Liver (tissue), 3 donors: ENCODE measurements around the gene DMWD.

Experiments used
- ATF3 ChIP-seq: IDR thresholded peaks from 2 replicates; pipeline ENCODE4 v1.6.1; 2016; ENCODE audit warnings: antibody characterized with exemption
- CTCF ChIP-seq: fragments of 150-350 bp; IDR thresholded peaks from 2 replicates; pipeline ENCODE4 v1.5.1; 2017; ENCODE audit warnings: improper control_type of control experiment, low read depth, low read length; ENCODE audit not compliant: missing input control
- EGR1 ChIP-seq, 2 donors: IDR thresholded peaks; 2 replicates each; pipeline ENCODE4 v1.6.1; 2016 to 2018; ENCODE audit warnings: antibody characterized with exemption in 2 of 2, low read depth in 2 of 2
- FOXA1 ChIP-seq: IDR thresholded peaks from 2 replicates; pipeline ENCODE4 v1.6.1; 2016; ENCODE audit warnings: antibody characterized with exemption
- GABPA ChIP-seq, 2 donors: IDR thresholded peaks in 1 of 2; conservative IDR thresholded peaks in 1 of 2; 2 replicates each; pipeline ENCODE4 v1.6.1; 2016; ENCODE audit warnings: antibody characterized with exemption in 2 of 2, mild to moderate bottlenecking in 1 of 2, moderate library complexity in 1 of 2
- JUND ChIP-seq, 2 donors: IDR thresholded peaks; 2 replicates each; pipeline ENCODE4 v1.6.1; 2016; ENCODE audit warnings: antibody characterized with exemption in 2 of 2
- MAX ChIP-seq: IDR thresholded peaks from 2 replicates; pipeline ENCODE4 v1.6.1; 2016; ENCODE audit warnings: antibody characterized with exemption
- REST ChIP-seq: IDR thresholded peaks from 2 replicates; pipeline ENCODE4 v1.6.1; 2016; ENCODE audit warnings: antibody characterized with exemption, mild to moderate bottlenecking
- RXRA ChIP-seq, 2 donors: IDR thresholded peaks; 2 replicates each; pipeline ENCODE4 v1.6.1; 2017 to 2018; ENCODE audit warnings: antibody characterized with exemption in 2 of 2, mild to moderate bottlenecking in 1 of 2
- SP1 ChIP-seq: IDR thresholded peaks from 2 replicates; pipeline ENCODE4 v1.6.1; 2018; ENCODE audit warnings: antibody characterized with exemption, mild to moderate bottlenecking
- TAF1 ChIP-seq: conservative IDR thresholded peaks from 2 replicates; pipeline ENCODE4 v1.6.1; 2016; ENCODE audit warnings: antibody characterized with exemption, mild to moderate bottlenecking
- YY1 ChIP-seq: IDR thresholded peaks from 2 replicates; pipeline ENCODE4 v1.6.1; 2016; ENCODE audit warnings: antibody characterized with exemption, mild to moderate bottlenecking
- ZBTB33 ChIP-seq: IDR thresholded peaks from 2 replicates; pipeline ENCODE4 v1.6.1; 2016; ENCODE audit warnings: antibody characterized with exemption
- donor health status: healthy.
- donor health status: healthy.

- TF ChIP-seq CTCF (no peak), REST (no peak), GABPA (IDR thresholded peaks at IDR 0.05 in 1 of 2, conservative IDR thresholded peaks at IDR 0.05 in 1 of 2) (no peak), YY1 (no peak), SP1 (no peak), JUND (IDR thresholded peaks at IDR 0.05) (no peak), ATF3 (no peak), EGR1 (IDR thresholded peaks at IDR 0.05; ENCODE audit: low read depth in 2 of 2) (no peak), MAX (no peak), TAF1 (no peak), ZBTB33 (no peak), FOXA1 (no peak), RXRA (IDR thresholded peaks at IDR 0.05) (no peak)
Measured at GRCh38 chr19:45746866-45747265, 45.8 kb downstream of the DMWD start.
